A204.1 (cell line): Measurements from ENCODE around the gene CKMT2.

Experiments used
- FAIRE-seq: peaks from 2 replicates; lab custom pipeline; 2012; peaks lifted over from hg19 to GRCh38; lab: Jason Lieb, UNC

Gene CKMT2

DNA sequence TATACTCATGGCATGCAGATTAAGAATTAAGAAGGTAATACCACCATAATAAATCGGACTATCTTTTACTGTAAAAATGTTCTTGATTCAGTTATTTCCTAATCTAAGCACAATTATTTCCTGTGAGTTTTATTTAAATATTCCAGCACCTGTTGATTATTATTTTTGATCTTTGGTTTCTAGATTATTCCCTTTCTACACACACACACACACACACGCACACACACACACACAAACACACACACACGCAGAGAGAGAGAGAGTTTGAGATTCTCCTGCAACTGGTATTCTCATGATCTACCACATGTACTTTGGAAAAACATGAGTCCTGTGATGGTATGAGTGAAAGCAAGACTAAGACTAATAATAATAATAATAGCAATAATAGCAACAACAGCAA lies 17.0 kb upstream of the CKMT2 start:
- no peak for FAIRE-seq

- FAIRE-seq, result no peak
These were observed 13.7 kb upstream of the CKMT2 start for GRCh38 chr5:81219389-81219788.

DNA sequence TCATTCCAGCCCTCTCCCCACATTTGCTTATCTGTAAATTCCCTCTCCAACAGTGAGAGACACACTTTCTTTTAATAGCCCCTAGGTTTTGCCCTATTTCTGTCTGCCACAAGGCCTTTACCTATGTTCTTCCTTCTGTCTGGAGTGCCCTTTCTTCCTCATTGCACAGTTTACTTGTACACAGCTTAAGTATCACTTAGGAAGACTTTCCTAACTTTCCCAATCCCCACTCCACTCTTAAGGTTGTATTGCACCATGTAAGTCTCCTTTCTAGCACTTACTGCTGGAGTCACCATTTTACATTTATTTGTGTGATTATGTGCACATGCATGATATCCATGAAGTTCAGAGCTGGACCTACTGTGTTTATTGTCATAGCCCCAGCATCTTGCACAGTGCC lies 10.8 kb upstream of the CKMT2 start:
- no peak for FAIRE-seq

DNA sequence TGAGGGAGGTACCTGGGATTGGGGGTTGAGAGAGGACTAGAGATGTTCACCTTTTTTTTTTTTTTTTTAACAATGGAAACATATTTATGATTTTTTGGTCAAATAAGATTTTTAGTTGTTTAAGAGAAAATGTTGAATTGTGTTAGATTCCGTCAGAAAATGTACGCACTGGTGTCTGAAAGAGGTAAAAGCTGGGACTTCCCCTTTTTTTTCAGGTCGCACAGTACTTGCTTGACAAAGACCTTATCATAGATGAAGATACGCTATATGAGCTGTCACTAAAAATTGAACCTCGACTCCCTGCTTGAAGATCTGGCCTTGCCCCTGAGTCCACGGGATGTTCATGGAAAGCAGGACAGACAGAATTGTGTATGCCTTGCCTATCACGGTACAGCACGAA lies 7.7 kb upstream of the CKMT2 start:
- no peak for FAIRE-seq

GRCh38 chr5:81226286-81226685 lies 6.8 kb upstream of the CKMT2 start:
- FAIRE-seq, result no peak

DNA sequence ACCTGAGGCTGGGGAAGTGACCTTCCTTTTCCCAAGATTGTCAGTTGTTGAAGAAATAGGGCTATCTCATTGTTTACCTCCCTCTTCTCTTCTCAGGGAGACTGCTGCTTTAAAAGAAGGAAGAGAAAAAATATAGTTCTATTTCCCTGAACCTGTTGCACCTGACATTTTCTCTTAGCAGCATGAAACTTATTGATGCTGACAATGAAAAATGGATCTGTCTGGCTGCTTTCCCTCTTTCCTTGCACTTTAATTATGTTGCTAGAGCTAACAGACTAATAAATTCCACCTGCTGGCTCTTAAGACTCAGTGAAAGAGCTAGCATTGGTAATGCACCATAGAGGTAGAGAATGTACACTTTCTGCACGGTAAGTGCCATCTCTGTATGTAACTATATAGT lies 6.2 kb upstream of the CKMT2 start:
- FAIRE-seq, result no peak

GRCh38 chr5:81228084-81228483 lies 5.0 kb upstream of the CKMT2 start:
- no peak for FAIRE-seq

- FAIRE-seq, result no peak
These were observed 2.7 kb upstream of the CKMT2 start for GRCh38 chr5:81230416-81230815.

DNA sequence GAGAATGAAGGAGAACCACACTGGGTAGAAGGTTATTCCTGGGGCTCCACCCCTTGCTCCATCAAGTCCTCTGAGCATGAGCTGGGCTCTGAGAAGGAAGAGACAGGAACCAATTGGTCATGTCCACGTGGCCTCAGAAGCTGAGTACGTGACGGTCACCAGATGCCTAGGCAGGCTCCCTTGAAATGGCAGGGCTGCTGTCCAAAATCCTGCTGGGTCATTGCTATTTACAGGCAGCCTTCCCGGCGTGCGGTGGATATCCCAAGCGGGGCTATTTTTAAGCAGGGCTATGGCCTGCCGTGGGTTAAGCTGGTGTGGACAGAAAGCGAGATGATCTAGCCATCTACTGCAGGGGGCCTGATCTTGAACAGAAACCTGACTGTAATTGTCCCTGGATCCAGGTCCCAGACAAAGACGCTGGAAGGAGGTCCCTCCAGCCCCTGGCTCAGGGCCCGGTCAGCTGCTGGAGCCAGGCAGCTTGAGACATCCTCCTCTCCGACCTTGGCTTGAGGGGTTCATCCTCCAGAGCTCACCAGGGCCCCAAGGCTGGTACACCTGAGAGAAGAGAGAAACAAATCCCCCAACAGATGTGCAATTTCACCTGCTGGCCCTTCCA lies 550 bp upstream of the CKMT2 start:
- FAIRE-seq, result no peak

GRCh38 chr5:81234299-81234698 lies 1.2 kb downstream of the CKMT2 start:
- no peak for FAIRE-seq

GRCh38 chr5:81234801-81235200 lies 1.7 kb downstream of the CKMT2 start:
- FAIRE-seq, result no peak

- no peak for FAIRE-seq
These were observed 2.4 kb downstream of the CKMT2 start for GRCh38 chr5:81235287-81236072.

DNA sequence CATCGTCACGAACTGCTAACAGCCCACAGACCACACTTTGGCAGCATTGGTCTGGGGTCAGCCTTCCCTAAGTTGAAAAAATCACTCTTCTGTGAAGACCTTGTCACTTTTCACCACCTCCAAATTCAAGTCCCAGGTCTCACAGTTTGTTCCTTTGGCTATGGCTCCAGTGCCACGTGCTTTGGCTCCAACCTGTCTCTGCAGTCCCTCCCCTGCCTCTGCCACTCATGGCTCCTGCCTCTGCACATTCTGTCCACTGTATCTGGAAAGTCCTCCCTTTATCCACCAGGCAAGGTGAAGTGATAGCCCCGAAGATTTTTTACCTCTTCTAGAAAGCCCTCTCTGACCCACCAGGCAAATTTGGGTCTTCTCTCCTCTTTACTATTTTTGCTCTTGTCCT lies 5.3 kb downstream of the CKMT2 start:
- no peak for FAIRE-seq

- FAIRE-seq, result no peak
These were observed 6.5 kb downstream of the CKMT2 start for GRCh38 chr5:81239613-81240012.

DNA sequence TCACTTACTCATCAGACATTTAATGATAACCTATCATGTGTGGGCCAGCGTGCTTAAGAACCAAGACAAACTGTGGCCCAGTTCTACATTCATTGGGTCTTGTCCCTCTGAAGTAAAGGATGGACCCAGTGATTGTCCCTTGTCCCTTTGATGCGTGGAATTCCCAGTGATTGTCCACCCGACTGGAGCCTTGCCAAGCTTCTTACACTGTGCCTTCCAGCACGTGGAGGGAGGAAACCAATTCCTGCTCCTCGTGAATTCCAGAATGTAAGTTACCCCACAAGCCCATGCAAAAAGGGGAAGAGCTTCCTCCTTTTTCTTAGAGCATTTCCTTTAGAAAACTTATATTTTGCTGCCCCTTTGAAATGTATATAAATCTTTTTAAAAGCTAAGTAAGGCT lies 7.9 kb downstream of the CKMT2 start:
- FAIRE-seq, result no peak

- FAIRE-seq, result no peak
These were observed 9.0 kb downstream of the CKMT2 start for GRCh38 chr5:81241961-81242648.

GRCh38 chr5:81242906-81243436 lies 9.8 kb downstream of the CKMT2 start:
- no peak for FAIRE-seq

GRCh38 chr5:81244451-81244850 lies 11.3 kb downstream of the CKMT2 start:
- FAIRE-seq, result no peak

GRCh38 chr5:81245871-81246235 lies 12.7 kb downstream of the CKMT2 start:
- FAIRE-seq, result no peak

DNA sequence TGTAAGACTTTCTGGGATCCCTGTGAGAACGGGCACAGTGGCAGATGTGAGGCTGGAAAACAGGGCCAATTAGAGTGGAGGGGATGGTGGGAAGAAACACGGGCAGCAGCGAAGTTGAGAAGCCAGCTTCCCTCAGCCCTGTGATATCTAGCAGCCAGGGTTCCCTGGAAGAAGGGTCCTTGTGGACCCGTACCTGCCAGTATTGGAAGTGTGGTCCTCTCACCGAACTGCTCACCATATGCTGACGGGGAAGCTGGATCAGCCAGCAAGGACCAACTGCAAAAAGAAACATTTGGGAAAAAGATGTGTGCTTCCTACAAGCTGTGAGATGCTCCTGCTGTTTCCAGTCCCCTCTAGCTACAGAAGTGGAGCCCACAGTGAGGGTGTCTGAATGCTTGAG lies 13.6 kb downstream of the CKMT2 start:
- FAIRE-seq, result no peak

DNA sequence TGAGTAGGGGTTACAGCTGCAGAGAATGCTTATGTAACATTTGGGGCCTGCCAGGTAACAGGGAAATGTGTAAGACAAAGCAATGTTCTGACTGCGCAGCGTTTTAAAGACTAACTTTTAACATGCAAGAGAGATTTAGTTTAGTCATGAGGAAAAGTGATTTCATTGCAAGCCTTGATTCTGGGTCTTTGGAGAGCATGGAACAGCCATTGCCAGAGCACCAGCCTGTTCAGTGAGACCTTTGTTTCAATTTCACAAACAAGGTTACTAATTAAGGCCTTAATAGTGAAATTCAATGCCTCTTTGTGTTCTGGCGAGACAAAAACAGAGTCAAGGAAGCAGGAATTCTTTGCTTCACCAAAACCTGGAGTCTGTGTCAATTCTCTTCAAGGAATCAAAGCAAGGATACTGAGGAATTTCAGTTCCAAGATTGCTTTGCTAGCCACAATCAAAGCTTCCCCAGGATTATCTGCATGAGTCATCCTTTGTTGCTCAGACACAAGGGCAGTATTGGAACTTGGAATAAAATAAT lies 14.4 kb downstream of the CKMT2 start:
- no peak for FAIRE-seq

DNA sequence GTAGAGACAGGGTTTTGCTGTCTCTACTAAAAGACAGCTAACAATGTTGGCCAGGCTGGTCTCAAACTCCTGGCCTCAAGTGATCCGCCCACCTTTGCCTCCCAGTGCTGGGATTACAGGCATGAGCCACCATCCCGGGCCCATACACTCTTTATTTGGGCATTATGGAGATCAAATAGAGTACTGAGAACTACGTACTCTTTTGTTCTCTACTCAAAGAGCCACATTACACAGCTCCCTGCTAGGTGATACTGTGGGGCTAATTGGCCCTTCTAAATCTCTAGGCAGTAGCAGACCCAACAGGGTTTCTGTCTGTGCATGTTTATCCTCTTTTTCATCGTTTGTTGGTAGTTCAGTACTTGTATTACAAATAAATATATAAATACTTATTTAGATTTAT lies 16.1 kb downstream of the CKMT2 start:
- no peak for FAIRE-seq

DNA sequence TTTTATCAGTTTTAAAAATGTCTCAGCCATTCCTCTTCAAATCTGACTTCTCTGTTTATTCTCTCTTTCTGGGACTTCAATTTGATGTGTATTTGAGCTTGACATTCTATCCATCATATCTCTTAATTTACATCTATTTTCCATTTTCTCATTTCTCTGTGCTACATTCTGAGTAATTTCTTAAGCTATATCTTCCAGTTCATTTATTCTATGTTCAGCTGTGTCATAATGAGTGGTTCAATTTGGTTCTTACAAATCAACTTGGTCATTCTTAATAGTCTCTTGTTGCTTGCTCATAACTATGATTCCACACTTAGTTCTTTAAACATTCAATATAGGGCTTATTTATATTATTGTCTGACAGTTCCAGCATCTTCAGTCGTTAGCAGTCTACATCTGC lies 16.9 kb downstream of the CKMT2 start:
- no peak for FAIRE-seq
